ENCODE results near the gene CHPT1.

GRCh38 chr12:101680240-101680639 lies 17.2 kb upstream of the CHPT1 start:
- TF ChIP-seq CTCF (IDR thresholded peaks at IDR 0.05), result no peak
- no peak for TF ChIP-seq EZH2phosphoT487 (IDR thresholded peaks at IDR 0.05)
- TF ChIP-seq EZH2 (IDR thresholded peaks at IDR 0.05), result no peak
